HG03039 (cell line): ENCODE data around the gene DLGAP1.

Source experiments
- ATAC-seq: cut with Tn5 transposase; IDR thresholded peaks from one replicate; pipeline ENCODE4 v1.9.1; 2021; ENCODE audit warnings: mild to moderate bottlenecking, moderate library complexity; ENCODE audit not compliant: unreplicated experiment

DLGAP1 gene

DNA sequence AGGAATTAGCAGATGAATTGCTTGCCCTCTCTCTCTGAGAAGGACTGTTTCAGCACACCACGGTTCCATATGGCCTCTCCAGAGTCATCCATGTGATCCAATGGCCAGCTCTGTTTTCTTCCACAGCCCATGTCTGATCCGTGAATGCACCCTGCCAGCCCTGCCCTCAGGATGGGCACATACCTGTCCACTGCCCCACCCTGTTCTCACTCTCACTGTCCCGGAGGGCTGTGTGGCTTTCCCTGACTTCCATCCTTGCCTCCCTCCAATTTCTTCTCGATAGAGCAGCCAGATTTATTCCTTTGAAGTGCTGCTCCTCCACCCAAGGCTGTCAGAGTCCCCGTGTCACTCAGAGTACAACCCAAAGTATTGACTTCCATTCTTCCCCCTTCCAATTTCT is 662.0 kb downstream of the DLGAP1 start:
- no peak for ATAC-seq

GRCh38 chr18:3792711-3793110 is 662.4 kb downstream of the DLGAP1 start:
- no peak for ATAC-seq

DNA sequence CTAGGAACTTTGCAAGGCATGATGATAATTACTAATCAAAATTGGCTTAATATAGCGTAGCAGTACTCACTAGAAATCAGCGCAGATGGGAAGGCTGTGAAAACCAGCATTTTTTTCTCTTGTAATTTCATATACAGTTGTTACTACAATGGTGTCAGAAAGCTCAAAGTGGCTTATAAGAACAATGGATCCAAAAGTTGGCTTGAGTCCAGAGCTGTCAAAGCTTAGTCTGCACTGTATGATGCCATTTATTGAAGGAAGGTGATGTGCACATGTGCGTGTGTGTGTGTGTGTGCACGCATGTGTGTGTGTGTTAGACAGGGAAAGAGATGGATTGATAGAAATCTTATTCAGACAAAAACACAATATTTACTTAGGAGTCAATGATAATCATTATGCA is 663.9 kb downstream of the DLGAP1 start:
- ATAC-seq: no peak

GRCh38 chr18:3790703-3791102 is 664.4 kb downstream of the DLGAP1 start:
- ATAC-seq: no peak

DNA sequence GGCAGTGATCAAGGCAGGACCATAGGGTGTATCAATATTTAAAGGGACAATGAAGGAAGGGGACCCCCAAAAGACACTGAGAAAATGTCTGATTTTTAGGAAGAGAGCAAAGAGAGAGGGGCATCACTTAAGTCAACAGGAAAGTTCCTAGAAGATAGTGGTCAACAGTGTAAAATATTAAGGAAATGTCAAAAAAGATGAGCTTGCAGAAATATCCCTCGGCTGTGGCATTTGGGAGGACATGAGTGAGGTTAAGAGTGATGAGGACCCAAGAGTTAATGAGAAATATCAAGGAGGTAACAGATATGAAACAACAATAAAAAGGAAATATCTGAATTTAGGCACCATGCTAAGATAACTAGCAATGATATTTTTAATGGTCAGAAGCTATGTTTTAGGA is 665.6 kb downstream of the DLGAP1 start:
- no peak for ATAC-seq

GRCh38 chr18:3784949-3785348 is 670.2 kb downstream of the DLGAP1 start:
- ATAC-seq: no peak

GRCh38 chr18:3782901-3783300 is 672.2 kb downstream of the DLGAP1 start:
- ATAC-seq: no peak

DNA sequence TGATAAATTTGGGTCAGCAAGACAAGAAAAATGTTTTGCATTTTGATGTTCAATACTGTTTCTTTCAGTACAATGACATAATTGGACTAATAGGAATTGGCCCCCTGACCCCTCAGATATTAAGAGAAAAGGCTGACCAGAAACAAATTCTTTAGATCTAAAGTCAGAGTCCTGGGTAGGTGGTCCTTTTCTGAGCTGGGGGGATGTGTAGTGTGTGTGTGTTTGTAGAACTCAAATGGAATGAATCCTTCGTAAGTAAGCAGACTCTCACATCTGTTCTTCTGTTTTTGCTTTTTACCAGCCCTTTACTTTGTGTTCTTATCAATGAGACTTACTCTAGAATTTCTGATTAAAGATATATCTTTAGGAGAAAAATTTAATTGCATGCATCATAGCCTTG is 677.4 kb downstream of the DLGAP1 start:
- no peak for ATAC-seq

- ATAC-seq: no peak
These were observed 678.0 kb downstream of the DLGAP1 start for GRCh38 chr18:3777122-3777521.

DNA sequence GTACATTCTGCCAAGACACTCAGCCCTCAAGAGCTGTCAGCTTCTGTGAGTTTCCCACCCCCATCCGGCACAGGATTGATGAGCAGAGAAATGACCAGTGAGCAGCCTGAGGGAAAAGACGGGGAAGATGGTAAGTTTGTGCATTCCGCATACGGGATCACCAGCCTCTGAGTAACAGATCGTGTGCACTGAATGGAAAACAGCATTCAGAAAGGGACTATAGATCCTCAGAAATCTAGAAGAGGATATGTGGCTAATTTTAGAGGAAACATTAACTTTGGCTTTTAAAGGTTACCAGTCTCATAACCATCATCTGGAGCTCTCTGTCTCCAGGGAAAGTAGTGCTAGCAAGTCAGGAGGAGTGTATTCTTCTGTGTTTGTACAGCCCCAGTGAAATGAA is 679.1 kb downstream of the DLGAP1 start:
- no peak for ATAC-seq

- ATAC-seq: no peak
These were observed 681.8 kb downstream of the DLGAP1 start for GRCh38 chr18:3773303-3773702.

DNA sequence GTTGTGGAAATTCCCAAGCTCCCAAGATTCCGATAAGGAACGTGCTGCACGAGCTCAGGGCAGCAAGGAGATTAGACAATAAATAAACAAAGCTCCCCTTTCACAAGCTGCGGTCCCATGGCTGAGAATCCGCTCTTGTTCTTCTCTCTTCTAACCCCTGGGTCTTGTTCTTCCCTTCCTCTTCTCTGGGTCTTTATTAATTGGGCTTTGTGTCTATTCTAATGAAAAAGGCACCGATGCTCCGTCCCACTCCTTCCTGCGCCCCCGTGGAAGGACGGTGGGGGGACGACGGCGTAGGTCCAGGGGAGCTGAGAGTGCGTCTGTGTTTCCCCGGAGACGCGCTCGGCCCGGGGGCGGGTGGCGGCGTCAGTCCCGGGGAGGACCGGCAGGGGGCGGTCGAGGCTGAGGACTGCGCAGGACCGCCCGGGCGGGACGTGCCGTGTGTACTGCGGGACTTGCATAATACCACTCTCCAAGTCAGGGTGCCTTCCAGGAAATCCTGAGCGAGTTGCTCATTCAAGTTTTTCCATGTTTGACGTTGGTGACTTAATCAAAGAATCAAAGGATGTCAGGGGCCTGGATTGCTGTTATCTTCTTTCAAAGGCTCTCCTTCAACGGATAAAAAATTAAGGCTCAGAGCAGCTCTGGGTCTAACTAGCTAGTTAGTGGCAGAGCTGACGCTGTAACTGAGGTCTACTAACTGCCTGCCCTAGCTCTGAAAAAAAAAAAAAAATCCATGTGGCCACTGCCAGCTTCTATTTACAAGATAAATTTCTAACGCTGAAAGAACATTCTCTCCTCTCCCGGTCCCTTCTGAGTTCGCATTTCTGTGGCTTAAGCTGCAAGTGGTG is 683.8 kb downstream of the DLGAP1 start:
- ATAC-seq: peak; percentile 93

DNA sequence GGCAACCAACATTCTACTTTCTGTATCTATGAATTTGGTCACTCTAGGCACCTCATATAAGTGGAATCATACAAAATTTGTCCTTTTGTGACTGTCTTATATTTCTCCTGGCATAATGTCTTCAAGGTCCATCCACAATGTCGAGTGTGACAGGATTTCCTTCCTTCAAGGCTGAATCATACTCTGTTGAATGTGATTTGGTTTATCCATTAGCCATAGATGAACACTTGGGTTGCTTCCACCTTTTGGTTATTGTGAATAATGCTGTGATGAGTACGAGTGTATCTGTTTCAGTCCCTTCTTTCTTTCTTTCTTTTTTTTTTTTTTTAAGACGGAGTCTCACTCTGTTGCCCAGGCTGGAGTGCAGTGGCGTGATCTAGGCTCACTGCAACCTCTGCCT is 693.8 kb downstream of the DLGAP1 start:
- no peak for ATAC-seq

GRCh38 chr18:3760741-3761140 is 694.4 kb downstream of the DLGAP1 start:
- no peak for ATAC-seq

DNA sequence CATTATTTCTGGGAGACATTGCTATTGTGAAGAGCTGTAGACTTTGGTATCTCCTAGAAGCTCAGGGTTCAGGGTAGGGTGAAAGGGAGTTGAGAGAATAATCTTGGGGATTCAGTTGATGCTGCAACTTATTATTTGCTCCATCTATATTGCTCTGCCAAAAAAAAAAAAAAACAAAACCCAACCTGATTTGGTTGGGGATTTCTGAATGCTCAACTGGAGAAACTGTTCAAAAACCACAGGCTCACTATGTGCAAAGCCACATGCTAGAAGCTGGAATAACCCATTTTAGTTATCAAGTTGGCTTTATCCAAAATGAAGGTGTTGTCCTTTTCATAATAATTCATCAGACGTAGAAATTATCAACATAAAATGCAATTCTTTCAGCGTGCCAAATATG is 696.0 kb downstream of the DLGAP1 start:
- no peak for ATAC-seq

DNA sequence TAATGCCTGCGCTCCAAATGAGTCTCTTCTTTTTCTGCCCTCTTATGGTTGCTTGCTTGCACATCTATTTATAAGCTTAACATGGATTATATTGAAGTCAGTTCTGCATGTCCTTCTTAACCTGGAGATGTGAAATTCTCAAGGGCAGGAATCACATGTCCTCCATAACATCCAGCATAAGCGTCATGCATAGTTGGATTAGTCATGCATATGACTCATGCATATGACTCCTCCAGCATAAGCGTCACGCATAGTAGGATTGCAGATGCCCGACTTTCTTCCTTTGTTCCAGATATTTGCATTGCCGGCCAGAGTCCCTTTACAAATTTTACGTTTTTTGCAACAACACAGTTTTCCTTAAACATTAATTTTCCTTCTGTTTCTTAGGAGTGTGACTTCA is 696.6 kb downstream of the DLGAP1 start:
- no peak for ATAC-seq

DNA sequence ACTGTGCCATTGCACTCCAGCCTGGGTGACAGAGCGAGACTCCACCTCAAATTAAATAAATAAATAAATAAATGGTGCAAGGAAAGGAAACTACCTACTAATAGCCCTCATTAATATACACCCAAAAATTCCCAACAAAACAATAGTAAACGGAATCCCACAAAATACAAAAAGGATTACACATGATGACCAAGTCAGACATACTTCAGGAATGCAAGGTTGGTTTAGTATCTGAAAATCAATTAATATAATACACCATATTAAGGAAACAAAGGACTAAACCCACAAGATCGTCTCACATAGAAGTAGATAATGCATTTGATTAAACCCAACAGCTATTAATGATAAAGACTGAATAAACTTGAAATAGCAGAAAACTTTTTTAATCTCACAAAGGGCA is 697.7 kb downstream of the DLGAP1 start:
- ATAC-seq: no peak

DNA sequence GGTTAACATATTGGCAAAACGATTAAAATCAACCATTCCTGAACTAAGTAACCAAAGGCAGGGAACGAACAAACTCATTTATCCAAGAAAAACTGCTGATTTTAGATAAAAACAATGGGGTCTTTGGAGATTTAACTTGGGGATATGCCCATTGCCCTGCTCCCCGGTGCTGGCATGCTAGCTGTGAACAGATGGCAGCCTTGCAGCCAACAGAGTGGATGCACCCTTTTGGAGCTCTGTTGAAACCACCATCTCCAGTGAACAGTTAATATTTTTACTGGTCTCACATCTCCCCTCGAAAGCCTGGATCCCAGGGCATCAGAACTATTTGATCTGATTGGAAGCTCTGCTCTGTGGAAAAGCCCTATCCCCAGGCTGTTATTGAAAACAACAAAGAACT is 702.0 kb downstream of the DLGAP1 start:
- ATAC-seq: no peak

GRCh38 chr18:3748086-3748485 is 707.0 kb downstream of the DLGAP1 start:
- ATAC-seq: no peak

- ATAC-seq: no peak
These were observed 707.7 kb downstream of the DLGAP1 start for GRCh38 chr18:3747176-3747973.

- ATAC-seq: no peak
These were observed 712.6 kb downstream of the DLGAP1 start for GRCh38 chr18:3742541-3742940.

GRCh38 chr18:3741333-3741732 is 713.8 kb downstream of the DLGAP1 start:
- no peak for ATAC-seq
